NCI-H2029 treated with DMSO at 0.1 percent for 48 hours (cell line): ENCODE results near the gene KIAA2012.

ENCODE experiments used
- DNase-seq: peaks from one replicate; lab custom pipeline; 2025; lab: John Stamatoyannopoulos, UW

KIAA2012 gene

DNA sequence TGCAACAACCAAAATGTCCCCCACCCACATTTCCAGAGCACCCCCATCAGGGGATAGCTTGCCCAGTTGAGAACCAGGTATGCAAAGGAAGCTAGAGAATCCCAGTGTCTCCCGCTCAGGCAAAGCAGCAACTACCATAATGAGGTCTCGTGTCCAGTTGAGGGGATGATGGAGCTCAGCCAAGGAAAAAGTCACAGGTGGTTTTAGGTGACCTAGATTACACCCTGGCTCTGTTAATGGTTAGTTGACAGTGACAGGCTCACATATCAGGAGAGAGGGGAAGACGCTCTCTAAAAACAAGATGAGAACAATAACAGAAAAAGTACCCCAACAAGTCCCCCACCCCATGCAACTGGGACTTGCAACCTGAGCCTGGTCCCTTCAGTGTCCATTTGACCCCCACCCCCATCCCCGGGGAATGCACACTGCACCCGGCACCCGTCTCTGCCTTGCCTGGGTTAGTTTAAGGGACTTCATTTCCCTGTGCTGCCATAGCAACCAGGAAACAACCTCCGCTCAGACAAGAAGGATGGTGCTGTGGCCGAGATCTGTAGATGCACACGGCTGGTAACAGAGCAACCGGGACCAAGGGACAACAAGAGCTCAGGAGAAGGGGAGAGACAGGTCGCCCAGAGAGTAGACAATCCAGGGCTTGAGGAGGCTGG lies at the start of gene KIAA2012:
KIAA2012 (plus strand) TSS at position 519 of the 665 bp plus-strand sequence. CDS start 373 bp downstream, outside the sequence.
- no peak for DNase-seq

DNA sequence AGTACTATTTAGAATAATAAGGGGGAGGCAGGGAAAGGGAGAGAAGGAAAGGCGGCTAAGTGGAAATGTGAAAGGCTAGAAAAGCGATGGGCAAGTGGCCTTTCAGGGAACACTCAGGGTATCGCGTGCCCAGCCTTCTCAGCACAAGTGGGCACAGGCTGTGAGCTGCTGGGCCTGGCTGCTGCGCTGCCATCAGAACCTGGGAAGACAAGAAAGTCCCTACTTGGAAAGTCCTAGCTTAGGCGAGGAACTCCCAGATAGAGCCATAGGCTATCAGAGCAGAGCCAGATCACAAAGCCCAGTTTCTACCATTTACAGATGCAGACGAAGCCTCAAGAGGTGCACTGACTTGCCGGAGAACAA lies 49.2 kb upstream of the KIAA2012 start:
- DNase-seq, result no peak

DNA sequence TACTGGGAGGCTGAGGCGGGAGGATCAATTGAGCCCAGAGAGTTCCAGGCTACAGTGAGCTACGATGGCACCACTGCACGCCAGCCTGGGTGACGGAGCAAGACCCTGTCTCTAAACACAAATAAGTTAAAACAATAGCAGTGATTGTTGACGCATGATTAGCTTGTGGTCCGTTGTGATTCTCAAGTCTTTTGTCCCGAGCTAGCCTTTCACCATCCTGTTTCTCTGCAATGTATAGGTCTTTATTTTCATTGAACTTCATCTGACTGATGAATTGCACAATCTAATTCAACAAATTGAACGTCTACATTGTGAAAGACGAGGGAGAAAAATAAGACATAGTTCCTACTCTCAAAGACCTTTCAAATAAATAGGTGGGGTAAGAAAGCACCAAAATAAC lies 48.2 kb upstream of the KIAA2012 start:
- no peak for DNase-seq

DNA sequence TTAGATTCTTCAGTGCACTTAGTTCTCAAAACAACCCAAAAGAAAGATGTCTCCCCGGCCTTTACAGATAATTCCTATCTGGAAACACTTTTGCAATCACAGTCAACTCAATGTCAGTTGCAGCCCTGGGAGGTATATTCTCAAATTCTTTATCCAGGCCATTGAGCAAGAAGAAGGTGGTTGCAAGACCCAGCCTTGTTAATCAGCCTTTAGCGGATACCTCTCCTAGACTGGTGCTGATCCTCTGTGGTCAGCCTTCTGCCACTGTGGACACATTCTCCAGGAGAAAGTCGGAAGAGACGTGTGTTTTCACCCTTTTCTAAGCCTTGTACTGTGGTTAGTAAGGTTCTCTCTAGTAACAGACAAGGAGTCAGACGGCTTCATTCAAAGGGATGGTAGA lies 47.2 kb upstream of the KIAA2012 start:
- no peak for DNase-seq

DNA sequence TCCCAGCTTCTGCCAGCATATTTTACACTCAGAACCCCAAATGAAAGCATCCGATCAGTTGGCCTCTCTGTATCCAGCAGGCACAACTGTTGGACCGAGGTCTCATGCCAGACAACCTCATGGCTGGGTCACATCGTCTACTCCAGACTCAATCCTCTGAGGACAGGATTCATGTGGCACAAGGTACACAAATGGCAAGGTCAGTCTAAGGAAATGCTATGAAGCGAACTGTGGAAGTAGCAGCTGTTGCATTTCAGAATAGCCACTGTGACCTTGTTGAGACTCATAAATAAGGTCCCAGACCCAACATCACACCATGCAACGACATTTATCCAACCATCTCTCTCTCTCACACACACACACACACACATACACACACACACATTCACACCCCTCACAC lies 46.5 kb upstream of the KIAA2012 start:
- no peak for DNase-seq

DNA sequence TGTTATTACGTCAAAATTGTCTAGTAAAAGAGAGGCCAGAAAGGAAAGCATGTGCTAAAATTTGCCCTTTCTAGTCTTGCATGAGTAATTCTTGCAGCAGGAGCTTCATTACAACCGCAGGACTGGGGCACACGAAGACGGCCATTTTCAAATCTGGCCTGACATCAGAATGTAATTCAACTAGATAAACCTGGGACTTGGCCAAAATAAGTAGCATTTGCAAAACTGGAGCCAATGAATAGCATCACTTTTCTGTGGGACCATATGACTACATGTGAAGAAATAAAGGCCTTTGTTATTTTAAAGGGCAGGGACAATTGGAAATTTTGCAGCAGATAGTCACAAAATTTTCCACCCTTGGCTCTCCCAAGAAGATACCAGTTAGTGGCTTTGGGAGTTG lies 42.4 kb upstream of the KIAA2012 start:
- no peak for DNase-seq

DNA sequence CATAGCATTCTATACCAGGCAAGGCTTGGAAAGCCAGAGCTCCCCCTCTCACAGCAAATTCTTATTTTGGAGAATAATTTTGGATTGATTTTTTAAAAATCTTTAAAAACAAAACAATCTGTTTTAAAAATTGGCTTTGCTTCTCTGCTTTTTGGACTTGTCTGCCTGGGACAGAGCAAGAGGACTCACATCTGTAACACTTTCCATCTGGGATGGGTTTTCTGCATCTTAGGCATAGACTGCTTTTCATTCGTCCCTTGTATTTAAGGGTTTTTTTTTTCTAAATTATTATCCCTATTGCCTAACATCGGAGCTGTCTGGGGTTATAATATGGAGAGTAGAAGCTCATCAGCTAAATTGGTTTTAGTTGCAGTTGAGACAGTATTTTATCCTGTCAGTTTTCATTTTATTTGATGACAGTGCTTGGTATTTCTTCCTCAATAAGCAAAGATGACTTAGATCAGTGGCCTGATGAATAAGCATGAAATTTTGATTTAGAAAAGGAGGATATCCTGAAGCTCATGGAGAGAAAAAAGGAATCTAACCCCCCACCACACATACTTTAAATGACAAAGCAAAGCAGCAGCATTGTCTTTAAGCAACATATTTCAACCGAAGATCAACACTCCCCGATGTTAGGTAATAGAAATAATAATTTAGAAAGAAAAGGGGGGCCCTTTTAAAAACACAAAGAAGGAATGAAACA lies 41.7 kb upstream of the KIAA2012 start:
- DNase-seq, result no peak

DNA sequence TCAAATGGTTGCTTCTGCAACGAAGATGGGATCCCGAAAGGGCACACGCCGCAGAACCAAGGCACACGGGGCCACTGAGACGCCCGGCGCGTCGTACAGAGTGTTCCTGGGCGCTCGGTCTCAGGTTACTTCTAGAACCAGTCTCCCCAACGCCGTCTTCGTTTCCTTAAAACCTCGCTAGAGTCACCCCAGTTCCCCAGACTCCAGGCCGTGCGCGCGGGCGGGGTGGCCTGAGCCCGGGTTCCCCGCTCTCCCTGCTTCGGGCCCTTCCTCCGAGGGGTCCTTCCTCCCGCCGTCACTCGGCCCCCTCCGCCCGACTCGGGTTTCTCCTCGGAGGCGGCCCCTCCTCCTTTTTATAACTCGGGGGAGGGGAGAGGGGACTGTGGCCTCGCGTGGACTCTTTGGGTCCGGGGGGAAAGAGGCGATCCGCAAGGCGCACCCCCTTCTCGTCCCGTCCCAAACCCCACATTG lies 40.2 kb upstream of the KIAA2012 start:
- DNase-seq, result no peak

DNA sequence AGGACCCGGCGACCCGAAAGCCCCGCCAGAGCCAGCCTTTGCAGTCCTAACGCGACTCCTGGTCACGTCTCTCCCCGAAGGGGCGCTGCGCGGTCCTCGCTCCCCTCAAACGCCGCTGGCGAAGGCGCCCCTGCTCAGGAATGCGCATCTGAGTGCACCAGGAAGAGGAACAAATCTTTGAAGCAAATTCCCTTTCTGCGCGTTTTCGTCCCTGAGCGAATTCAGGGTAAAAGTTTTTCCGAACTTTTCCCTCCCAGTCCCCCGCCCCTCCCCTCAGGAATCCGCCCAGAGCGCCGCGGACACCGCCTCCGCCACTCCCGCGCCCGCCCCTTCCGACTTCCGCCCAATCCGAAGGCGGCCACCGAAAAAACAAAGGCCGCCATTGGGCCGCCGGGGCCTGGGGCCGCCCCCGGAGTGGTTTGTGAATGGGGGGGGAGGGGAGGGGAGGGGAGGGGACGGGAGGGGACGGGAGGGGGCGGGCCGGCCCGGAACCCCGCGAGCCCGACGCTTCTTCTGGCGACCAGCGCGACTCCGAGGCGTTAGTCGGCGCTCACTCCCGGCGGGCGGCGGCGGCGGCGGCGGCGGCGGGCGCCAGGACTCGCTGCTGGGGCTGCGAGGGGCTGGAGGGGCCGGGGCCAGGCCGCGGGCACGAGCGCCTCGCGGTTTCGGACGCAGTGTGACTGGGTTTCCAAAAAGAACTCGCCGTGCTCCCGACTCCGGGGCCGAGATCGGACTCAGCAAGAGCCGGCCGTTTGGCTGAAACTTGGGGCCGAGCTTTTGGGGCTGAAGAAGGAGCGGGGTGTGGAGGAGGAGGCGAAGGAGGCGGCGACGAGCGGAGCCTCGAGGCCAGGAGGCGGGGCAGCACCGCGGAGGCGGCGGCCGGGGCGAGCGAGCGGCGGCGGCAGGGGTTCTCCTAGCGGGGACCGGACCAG lies 39.5 kb upstream of the KIAA2012 start, which contains the start of gene FZD7:
FZD7 (plus strand) TSS at position 539 of the 932 bp plus-strand sequence. CDS start 793 bp downstream, outside the sequence.
- DNase-seq, result peak; percentile 3

DNA sequence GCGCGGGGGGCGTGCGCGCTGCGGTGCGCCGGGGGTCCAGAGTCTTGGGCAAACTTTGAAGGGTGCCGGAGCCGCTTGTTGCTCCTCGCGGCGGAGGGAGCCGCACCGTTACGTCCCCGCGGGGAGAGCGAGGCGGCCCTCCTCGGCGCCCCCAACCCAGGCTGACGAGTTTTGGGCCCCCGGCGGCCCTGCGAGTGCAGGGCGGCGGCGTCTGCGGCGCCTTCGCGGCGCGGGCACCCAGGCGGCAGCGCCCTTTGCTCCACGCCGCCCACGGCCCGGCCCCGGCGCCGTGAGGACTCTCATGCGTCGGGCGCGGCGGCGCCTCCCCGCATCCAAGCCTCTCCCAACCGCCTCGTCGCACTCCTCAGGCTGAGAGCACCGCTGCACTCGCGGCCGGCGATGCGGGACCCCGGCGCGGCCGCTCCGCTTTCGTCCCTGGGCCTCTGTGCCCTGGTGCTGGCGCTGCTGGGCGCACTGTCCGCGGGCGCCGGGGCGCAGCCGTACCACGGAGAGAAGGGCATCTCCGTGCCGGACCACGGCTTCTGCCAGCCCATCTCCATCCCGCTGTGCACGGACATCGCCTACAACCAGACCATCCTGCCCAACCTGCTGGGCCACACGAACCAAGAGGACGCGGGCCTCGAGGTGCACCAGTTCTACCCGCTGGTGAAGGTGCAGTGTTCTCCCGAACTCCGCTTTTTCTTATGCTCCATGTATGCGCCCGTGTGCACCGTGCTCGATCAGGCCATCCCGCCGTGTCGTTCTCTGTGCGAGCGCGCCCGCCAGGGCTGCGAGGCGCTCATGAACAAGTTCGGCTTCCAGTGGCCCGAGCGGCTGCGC lies 38.6 kb upstream of the KIAA2012 start:
- DNase-seq, result no peak

DNA sequence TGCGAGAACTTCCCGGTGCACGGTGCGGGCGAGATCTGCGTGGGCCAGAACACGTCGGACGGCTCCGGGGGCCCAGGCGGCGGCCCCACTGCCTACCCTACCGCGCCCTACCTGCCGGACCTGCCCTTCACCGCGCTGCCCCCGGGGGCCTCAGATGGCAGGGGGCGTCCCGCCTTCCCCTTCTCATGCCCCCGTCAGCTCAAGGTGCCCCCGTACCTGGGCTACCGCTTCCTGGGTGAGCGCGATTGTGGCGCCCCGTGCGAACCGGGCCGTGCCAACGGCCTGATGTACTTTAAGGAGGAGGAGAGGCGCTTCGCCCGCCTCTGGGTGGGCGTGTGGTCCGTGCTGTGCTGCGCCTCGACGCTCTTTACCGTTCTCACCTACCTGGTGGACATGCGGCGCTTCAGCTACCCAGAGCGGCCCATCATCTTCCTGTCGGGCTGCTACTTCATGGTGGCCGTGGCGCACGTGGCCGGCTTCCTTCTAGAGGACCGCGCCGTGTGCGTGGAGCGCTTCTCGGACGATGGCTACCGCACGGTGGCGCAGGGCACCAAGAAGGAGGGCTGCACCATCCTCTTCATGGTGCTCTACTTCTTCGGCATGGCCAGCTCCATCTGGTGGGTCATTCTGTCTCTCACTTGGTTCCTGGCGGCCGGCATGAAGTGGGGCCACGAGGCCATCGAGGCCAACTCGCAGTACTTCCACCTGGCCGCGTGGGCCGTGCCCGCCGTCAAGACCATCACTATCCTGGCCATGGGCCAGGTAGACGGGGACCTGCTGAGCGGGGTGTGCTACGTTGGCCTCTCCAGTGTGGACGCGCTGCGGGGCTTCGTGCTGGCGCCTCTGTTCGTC lies 37.7 kb upstream of the KIAA2012 start:
- no peak for DNase-seq

DNA sequence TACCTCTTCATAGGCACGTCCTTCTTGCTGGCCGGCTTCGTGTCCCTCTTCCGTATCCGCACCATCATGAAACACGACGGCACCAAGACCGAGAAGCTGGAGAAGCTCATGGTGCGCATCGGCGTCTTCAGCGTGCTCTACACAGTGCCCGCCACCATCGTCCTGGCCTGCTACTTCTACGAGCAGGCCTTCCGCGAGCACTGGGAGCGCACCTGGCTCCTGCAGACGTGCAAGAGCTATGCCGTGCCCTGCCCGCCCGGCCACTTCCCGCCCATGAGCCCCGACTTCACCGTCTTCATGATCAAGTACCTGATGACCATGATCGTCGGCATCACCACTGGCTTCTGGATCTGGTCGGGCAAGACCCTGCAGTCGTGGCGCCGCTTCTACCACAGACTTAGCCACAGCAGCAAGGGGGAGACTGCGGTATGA lies 37.1 kb upstream of the KIAA2012 start:
- no peak for DNase-seq

DNA sequence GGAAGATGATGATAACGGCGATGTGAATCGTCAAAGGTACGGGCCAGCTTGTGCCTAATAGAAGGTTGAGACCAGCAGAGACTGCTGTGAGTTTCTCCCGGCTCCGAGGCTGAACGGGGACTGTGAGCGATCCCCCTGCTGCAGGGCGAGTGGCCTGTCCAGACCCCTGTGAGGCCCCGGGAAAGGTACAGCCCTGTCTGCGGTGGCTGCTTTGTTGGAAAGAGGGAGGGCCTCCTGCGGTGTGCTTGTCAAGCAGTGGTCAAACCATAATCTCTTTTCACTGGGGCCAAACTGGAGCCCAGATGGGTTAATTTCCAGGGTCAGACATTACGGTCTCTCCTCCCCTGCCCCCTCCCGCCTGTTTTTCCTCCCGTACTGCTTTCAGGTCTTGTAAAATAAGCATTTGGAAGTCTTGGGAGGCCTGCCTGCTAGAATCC lies 36.4 kb upstream of the KIAA2012 start:
- no peak for DNase-seq

DNA sequence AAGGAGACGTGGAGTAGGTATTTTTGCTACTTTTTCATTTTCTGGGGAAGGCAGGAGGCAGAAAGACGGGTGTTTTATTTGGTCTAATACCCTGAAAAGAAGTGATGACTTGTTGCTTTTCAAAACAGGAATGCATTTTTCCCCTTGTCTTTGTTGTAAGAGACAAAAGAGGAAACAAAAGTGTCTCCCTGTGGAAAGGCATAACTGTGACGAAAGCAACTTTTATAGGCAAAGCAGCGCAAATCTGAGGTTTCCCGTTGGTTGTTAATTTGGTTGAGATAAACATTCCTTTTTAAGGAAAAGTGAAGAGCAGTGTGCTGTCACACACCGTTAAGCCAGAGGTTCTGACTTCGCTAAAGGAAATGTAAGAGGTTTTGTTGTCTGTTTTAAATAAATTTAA lies 36.0 kb upstream of the KIAA2012 start:
- DNase-seq, result no peak

DNA sequence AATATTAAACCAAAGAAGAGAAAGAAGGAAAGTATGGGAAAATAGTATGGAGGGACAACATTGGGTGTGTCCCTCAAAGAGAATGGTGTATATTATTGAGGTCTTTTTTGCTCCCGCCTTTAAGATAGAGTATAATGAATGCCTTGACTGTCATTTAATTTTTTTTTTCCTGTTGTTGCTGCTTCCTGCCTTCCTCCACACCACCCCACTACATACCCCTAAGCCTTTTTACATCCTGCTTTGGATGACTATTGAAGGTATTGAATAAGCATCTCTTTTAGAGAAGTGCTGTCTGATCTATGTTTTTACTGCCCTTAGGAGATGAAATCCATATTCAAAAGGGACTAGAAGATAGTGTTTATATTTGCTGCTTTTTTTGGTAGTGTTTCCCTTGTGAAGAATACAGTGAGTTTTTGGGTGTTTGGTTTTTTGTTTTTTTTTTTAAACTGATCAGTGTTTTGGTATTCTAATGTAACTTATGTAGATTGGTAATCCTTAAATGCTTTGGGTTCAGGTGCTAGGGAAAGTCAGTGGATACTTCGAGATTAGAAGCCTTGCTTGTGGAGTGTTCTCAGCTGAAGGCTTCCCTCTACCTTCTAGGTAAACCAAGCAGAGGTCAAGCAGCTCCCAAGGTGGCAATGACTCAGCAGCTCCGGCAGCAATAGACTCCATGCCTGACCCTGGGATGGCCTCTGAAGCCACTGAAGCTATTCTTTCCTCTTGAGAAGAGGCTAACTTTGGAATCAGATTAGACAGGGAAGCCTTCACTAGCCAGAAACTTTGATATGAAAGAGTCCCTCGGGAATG lies 34.4 kb upstream of the KIAA2012 start:
- DNase-seq, result no peak

DNA sequence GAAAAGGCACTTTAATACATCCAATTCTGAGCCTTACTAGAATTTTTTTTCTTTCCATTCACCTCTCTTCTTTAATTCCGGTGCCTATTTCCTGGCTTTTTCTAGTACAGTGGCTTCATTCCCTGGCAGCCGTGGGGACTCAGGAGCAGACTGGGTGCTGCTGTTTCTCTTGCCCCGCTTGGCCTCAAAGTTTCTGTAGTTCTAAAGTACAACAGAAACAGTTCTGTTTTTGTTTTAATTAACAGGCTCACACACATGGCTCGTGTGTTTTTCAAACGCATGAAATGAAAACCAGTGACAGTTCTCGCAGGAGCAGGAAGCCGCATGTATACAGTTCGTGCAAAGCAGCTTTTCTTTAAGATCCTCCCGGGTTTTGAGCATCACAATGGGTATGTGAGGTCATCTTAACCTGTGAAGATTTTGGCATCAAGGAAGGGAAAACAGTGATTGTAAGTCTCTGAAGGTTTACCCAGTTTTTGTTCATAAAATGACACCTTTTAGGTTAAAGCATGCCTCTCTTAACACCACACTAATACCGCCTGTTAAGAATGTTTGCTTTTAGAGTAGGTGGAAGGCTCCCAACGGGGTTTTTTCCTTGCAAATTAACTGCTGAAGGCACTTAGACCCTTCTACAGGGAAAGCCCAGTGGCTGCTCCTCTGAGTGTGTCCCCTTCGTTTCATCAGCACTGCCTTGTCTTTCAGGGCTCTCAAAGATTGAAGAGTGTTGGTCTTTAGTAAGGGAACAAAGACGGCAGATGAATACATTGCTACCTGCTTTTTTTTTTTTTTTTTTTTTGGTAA lies 33.6 kb upstream of the KIAA2012 start:
- DNase-seq, result no peak

DNA sequence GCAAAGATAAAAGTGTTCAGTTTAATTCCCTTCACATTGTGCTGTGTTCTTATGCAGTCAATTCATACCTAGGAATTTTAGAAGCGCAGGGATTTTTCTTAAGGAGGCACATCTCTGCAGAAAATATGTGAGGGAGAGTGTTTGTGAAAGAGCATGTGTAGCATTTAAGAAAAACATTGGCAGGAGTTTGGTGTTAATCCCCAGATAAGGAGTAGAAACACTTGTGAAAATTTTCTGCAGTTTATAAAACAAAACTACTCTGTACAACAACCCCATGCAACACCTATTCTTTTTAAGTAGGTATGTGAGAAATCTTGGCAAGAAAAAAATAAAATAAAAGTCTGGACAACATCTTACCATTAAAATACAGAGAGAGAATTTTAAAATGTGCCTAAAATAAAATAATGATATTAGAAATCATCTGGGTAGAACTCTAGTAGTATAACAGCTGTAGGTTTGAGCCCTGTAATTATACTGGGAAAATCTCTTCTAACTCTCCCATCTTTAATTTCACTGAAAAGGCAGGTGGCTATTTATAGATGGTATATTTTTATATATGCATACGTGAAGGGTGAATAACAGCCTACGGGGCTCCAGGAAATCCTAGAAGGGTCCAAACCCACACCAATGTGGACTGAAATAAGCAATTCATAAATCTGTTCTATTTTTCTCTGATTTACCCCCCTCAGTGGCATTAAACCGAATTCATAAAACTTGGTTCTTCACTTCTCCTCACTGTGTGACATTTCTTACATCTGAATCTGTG lies 32.8 kb upstream of the KIAA2012 start:
- no peak for DNase-seq

DNA sequence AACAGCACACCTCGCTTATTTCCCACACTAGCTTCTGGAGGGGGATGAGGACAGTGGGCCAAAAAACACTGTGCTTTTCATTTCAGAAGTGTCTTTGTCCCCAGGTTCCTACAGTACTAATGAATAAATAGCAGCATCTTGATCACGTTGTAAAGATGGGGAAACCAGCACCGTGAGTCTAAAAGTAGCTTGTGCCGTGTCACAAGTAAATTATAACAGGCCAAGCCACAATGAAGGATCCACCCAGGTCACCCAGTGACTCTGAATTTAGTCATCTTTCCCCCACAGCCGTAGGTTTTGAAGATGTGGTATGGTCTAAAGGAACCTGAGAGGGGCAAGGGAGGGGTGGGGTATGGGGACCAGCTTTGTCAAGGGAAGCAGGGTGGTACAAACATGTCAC lies 30.6 kb upstream of the KIAA2012 start:
- DNase-seq, result no peak
